ENCODE data around the gene RFFL. TPM values are rescaled to one million over a fixed set of nuclear protein-coding genes. Genes with fewer than 3 reads are reported as not detected.
A peak's percentile ranks its signal among the peaks of the same experiment; 100 is the strongest.
"Not testable (repeated sequence)": the region's sequence is repeated elsewhere in the genome, so short reads cannot be mapped to it uniquely, and the experiment has no call there.

Gene RFFL
- total and polyA plus RNA-seq, 2 of the 4 experiments (the other 2 are of a cell fraction): 11.6 to 19.2 TPM

GRCh38 chr17:35028531-35029262 is 34.8 kb downstream of the RFFL start:
- Histone ChIP-seq H2BK20ac (ENCODE audit: low read depth, low read length) (no peak overlapping the region), H4K20me1 (ENCODE audit: insufficient read depth, low read length) (no peaks in the 10 kb centered on the region), H4K5ac (ENCODE audit: low read depth, low read length) (no peak overlapping the region), H2BK120ac (ENCODE audit: low read depth, low read length) (no peak overlapping the region), H3K9me1 (ENCODE audit: insufficient read depth, low read length) (peaks cover 11% of the 10 kb centered on the region), H4K8ac (ENCODE audit: low read depth in 2 of 2, low read length in 2 of 2) (no peak overlapping the region), H3K4me2 (ENCODE audit: low read depth, low read length) (no peak overlapping the region), H2BK5ac (ENCODE audit: low read depth, low read length, poor library complexity, severe bottlenecking) (no peak overlapping the region), H3K27ac (ENCODE audit: insufficient read depth, low read length) (no peak overlapping the region), H3K9ac (ENCODE audit: low read depth, low read length) (no peak overlapping the region), H4K91ac (ENCODE audit: insufficient read depth, low read depth, low read length) (no peak overlapping the region), H3K9me3 (ENCODE audit: control insufficient read depth, insufficient read depth, low read length) (no peaks in the 10 kb centered on the region), H3K56ac (ENCODE audit: extremely low read depth, insufficient read depth, low read length) (no peak overlapping the region), H2BK15ac (ENCODE audit: low read depth, low read length) (no peak overlapping the region), H2AK9ac (replicated peaks; ENCODE audit: low read depth, low read length, poor library complexity) (no peak overlapping the region), H3K4ac (ENCODE audit: low read depth, low read length) (no peak overlapping the region), H3K36me3 (ENCODE audit: control insufficient read depth, insufficient read depth, low read length) (peaks cover 6% of the 10 kb centered on the region; the same call in 1 of the 2 replicates), H2AFZ (replicated peaks; ENCODE audit: low read length, poor library complexity) (no peak overlapping the region), H3K4me3 (ENCODE audit: insufficient read depth, low read depth, low read length) (no peak overlapping the region), H3K27me3 (ENCODE audit: control insufficient read depth, insufficient read depth, low read length) (no peaks in the 10 kb centered on the region), H2AK5ac (ENCODE audit: low read depth, low read length) (no peak overlapping the region), H3K18ac (ENCODE audit: low read depth, low read length) (no peak overlapping the region), H3K14ac (replicated peaks; ENCODE audit: low read depth, low read length) (no peak overlapping the region), H3K79me1 (ENCODE audit: low read depth in 1 of 2, low read length in 2 of 2) (peaks cover 12 to 33% of the 10 kb centered on the region in 2 experiments; a peak in 3 of 4 replicates), H3K23ac (ENCODE audit: low read depth, low read length) (no peak overlapping the region), H3K4me1 (ENCODE audit: control insufficient read depth, insufficient read depth, low read length) (peaks cover 2% of the 10 kb centered on the region; the same call in 1 of the 2 replicates)
- in situ Hi-C loops (cut with MboI; ENCODE audit: low sequenced_read_pairs) (no loop called here), intact Hi-C loops (cut with micrococcal nuclease) (no loop called here), dilution Hi-C loops (cut with HindIII; ENCODE audit: low sequenced_read_pairs, unreplicated experiment) (no loop called here)
- POLR2A ChIA-PET (ENCODE audit: unreplicated experiment): interaction anchor here (0.6 kb wide), 1 partner anchor 56 kb away, joined by 3 read pairs; no protein-coding TSS in a partner anchor
- CTCF ChIA-PET: no interaction called here
- no TSS peak for BruUV-seq (replicated peaks)
- 92% methylated on average over 2 of the region's 3 CpGs; no CpG with 5 or more reads in 1 of the 2 experiments for WGBS, 2 experiments (ENCODE audit: extremely low coverage in 2 of 2, insufficient read length in 1 of 2)
- DNase-seq (peak; percentile 24), ATAC-seq (ENCODE audit: low read depth) (no peak)
- no peak for TF ChIP-seq SMC3 (IDR thresholded peaks at IDR 0.05; ENCODE audit: low read depth, low read length)
- TF ChIP-seq POLR2A (IDR thresholded peaks at IDR 0.05; ENCODE audit: low read depth, low read length): no peak
- no peak for TF ChIP-seq RAD21 (IDR thresholded peaks at IDR 0.05; ENCODE audit: low read length)
- TF ChIP-seq MAZ (IDR thresholded peaks at IDR 0.05; ENCODE audit: borderline replicate concordance, low read depth, low read length): no peak

GRCh38 chr17:35028097-35028496 is 35.4 kb downstream of the RFFL start:
- H3K4me2 ChIP-seq (ENCODE audit: low read depth, low read length); H2BK5ac ChIP-seq (ENCODE audit: low read depth, low read length, poor library complexity, severe bottlenecking); BruUV-seq (replicated peaks); H4K91ac ChIP-seq (ENCODE audit: insufficient read depth, low read depth, low read length); in situ Hi-C loops (cut with MboI; ENCODE audit: low sequenced_read_pairs); H4K8ac ChIP-seq (ENCODE audit: low read depth in 2 of 2, low read length in 2 of 2); H3K27ac ChIP-seq (ENCODE audit: insufficient read depth, low read length); H2AK9ac ChIP-seq (replicated peaks; ENCODE audit: low read depth, low read length, poor library complexity); H3K14ac ChIP-seq (replicated peaks; ENCODE audit: low read depth, low read length); H4K5ac ChIP-seq (ENCODE audit: low read depth, low read length); H3K23ac ChIP-seq (ENCODE audit: low read depth, low read length); intact Hi-C loops (cut with micrococcal nuclease); H2BK120ac ChIP-seq (ENCODE audit: low read depth, low read length); DNase-seq; H2AK5ac ChIP-seq (ENCODE audit: low read depth, low read length); dilution Hi-C loops (cut with HindIII; ENCODE audit: low sequenced_read_pairs, unreplicated experiment); H3K4me3 ChIP-seq (ENCODE audit: insufficient read depth, low read depth, low read length); H2AFZ ChIP-seq (replicated peaks; ENCODE audit: low read length, poor library complexity); H3K36me3 ChIP-seq (ENCODE audit: control insufficient read depth, insufficient read depth, low read length); ATAC-seq (ENCODE audit: low read depth); H3K9ac ChIP-seq (ENCODE audit: low read depth, low read length); H2BK20ac ChIP-seq (ENCODE audit: low read depth, low read length); H3K4me1 ChIP-seq (ENCODE audit: control insufficient read depth, insufficient read depth, low read length); H3K9me3 ChIP-seq (ENCODE audit: control insufficient read depth, insufficient read depth, low read length); H4K20me1 ChIP-seq (ENCODE audit: insufficient read depth, low read length); H3K4ac ChIP-seq (ENCODE audit: low read depth, low read length); H3K56ac ChIP-seq (ENCODE audit: extremely low read depth, insufficient read depth, low read length); H3K18ac ChIP-seq (ENCODE audit: low read depth, low read length); CTCF ChIA-PET; H2BK15ac ChIP-seq (ENCODE audit: low read depth, low read length); H3K27me3 ChIP-seq (ENCODE audit: control insufficient read depth, insufficient read depth, low read length): not testable (repeated sequence)
- WGBS, 2 experiments (ENCODE audit: extremely low coverage in 2 of 2, insufficient read length in 1 of 2): no CpG with 5 or more reads among the region's 4 CpGs
- peaks cover 12 to 37% of the 10 kb centered on the region in 2 experiments; a peak in 3 of 4 replicates for H3K79me1 ChIP-seq (ENCODE audit: low read depth in 1 of 2, low read length in 2 of 2)
- POLR2A ChIA-PET (ENCODE audit: unreplicated experiment): interaction anchor here (0.6 kb wide), 1 partner anchor 57 kb away, joined by 3 read pairs; no protein-coding TSS in a partner anchor
- H3K9me1 ChIP-seq (ENCODE audit: insufficient read depth, low read length): peaks cover 16% of the 10 kb centered on the region
